AG20443 (cell line): Measurements from ENCODE around the gene RAD1.

Source experiments
- DNase-seq: peaks from one replicate; pipeline ENCODE4 v3.0.0; 2012; ENCODE audit warnings: low spot score, mixed read lengths

RAD1 gene

GRCh38 chr5:34915856-34916192 lies 520 bp upstream of the RAD1 start:
- DNase-seq: no peak

- peak; percentile 18 for DNase-seq
Observed at GRCh38 chr5:34914671-34915138, 599 bp downstream of the RAD1 start.

- DNase-seq: peak; percentile 55
Observed at GRCh38 chr5:34913072-34913471, 2.2 kb downstream of the RAD1 start.

- DNase-seq: peak; percentile 37
Observed at GRCh38 chr5:34905564-34905963, 9.7 kb downstream of the RAD1 start.

DNA sequence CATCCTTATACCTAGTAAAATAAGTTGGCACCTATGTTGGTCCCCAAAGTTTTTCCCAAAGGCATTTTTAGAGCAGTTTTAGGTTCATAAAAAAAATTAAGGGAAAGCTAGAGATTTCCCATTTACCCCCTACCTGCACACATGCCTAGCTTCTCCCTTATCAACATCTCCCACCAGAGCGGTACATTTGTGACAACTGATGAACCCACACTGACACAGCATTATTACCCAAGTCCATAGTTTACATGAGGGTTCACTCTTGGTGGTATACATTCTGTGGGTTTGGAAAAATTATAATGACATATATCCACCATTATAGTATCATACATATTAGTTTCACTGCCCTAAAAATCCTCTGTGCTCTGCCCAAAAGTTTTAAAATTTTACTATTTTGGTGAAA lies 12.0 kb downstream of the RAD1 start:
- DNase-seq: no peak

DNA sequence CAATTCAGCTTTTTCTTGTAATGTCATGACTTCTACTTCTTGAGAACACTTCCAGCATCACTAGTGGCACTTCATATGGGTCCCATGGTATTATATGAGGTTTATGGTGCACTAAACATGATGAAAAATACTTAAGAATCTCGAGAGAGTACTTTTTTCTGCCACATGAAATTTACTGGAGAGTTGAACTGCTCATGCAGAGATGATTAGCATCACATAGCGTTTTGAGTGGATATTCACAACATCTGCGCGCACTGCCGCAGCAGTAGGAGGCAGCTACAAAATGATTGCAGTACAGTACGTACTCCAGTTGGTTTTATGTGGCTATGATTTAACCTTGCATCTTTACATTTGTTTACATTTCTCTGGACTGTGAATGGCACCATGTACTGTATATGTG lies 14.7 kb downstream of the RAD1 start:
- DNase-seq: no peak

GRCh38 chr5:34899066-34899465 lies 16.2 kb downstream of the RAD1 start:
- DNase-seq: no peak

GRCh38 chr5:34898258-34898895 lies 16.9 kb downstream of the RAD1 start:
- DNase-seq: peak; percentile 72

DNA sequence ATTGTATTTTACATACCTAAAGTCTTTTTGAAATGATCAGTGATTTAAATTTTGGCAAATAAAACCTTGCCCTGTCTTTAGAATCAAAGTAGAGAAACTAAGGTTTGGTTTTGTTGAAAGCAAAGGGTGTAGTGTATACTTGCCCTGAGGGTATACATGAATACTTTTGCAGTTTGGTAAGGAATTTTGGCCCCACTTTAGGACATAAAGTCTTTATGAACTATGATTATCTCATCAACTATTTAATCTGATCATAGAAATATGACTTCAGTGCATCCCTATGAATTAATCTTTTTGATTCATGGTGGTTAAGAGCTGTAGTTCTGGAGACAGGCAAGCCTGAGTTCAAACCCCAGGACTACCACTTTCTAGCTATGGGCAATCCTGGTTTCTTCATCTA lies 17.7 kb downstream of the RAD1 start:
- DNase-seq: no peak

DNA sequence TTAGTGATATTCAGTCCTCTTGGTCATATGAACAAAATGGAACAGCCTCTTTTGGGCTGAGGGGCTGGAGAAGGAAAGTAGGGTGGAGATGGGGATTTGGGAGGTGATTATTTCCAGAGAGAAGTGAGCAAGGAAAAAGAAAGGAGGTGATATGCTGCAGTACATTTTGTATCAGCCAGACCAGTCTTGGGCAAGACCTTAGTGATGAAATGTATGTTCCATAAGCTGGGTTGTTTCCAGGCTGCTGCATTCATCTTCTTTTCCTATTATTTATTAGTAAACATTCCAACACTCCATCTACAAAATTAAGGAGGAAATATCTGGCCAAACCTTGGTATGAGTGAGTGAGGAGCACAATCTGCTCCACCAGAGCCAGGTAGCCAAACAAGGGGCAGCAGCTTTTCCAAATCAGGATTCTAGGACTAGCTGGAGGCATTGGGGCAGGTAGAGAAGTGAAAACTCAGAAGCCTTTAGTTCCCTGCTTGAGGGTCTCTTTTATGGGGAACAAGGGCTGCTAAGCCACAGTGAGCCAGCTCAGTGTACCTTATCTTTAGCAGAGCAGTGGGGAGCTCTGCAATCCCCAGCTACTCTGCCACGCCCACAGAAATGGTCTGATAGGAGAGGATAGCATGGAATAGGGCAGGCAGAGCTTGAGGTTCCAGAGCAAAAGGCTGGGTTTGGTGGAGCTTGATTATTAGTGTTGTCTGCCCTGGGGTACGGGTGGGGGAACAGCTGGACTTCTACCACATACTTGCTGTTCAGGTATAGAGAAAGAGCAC lies 19.5 kb downstream of the RAD1 start:
- DNase-seq: no peak

DNA sequence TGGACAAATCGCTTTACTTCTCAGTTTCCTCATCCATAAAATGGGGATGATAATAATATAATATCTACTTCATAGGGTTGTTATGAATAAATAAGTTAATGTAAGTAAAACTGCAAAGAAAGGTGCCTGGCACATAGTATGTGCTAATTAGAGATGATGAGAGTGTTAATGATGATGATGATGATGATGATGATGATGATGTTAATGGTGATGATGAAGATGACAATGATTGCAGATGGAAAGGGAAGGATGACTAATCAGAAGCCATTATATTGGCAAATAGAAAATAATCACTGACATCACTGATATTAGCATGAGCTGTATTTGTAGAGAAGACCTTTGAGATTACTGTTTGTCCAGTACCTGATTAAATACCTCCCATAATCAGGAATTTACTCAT lies 20.6 kb downstream of the RAD1 start:
- DNase-seq: no peak

- DNase-seq: no peak
Observed at GRCh38 chr5:34892414-34892813, 22.9 kb downstream of the RAD1 start.

DNA sequence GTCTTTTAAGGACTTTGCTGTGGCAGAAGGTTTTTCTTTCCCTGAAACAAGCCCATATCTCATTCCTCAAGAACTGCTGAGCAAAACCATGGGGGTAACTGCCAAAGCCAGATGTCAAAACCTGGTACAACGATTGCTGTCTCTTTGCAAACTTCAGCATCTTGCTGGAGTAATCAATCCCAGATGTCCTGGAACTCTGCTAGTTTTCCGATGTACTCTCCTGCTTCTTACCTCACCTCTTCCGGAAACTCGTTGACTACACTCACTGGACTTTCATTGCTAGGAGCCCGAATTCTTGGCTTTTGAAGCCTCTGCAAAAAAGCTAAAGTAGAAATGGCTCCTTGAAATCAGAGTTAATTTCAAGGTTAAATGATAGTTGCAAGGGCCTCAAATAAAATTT lies 23.3 kb downstream of the RAD1 start:
- peak; percentile 81 for DNase-seq

DNA sequence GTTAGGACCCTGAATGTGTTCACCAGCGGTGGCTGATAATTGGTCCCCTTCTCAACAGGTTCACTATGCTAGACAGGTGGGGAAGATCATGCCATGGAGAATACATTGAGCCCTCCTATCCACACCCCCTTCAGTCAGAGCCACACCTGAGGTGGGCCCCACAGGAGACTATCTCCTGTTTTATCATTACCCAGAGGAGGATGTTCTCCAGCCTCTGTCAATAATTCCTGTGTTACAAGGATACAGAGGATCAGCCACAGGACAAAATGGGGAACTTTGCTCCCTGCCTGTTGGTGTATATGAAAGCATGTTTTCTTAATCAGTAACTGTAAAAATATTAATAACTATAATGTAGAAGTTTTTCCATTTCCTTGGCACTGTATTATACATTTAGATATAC lies 25.9 kb downstream of the RAD1 start:
- DNase-seq: no peak

DNA sequence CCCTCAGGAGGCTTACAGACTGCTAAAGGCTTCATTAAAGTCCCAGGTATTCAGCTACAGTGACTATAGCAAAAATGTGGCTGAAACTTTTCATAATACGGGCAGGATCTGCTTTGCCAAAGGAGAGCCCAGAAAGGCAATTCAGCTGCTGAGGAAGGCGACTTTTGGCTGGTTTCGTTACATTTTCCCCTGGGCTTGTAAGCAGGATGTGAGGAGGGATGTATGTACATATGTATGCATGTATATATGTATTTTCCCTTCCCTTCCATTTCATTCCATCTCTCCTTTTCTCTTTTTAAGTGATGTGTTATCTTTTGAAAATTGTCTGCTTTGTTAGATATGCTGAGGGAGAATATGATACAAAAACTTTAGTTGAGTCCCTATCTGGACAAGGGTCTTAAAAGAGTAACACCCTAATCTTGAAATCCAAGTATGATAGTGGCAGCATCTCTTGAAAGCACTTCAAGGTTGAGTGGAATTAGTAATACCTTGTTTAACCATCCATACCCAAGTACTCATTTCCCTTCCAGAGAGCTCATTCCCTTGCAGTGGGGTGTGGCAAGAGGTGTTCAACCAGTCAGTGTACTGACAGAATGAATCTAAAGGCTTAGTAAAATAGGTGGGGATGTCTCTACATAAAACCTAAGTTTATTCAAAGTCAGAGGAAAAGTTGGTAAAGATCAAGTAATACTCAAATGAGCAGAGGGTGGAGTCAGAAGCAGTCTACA lies 28.7 kb downstream of the RAD1 start:
- no peak for DNase-seq

DNA sequence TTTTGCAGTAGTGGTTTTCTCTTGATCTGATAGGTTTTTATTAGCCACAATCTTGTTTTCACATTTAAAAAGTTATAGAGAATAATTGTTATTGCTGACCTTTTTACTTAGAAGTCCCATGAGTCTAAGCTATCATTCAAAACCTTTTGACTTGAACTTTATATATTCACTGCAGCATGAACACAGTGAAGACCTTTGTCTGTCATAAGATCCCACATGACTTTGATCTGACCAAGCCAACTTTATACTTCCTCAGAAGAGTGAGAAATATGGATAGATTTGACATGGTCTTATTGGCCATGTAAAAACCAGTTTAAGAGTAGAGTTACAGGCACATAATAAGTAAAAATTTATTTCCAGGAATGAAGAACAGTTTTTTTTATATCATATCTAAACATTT lies 34.1 kb downstream of the RAD1 start:
- DNase-seq: no peak

DNA sequence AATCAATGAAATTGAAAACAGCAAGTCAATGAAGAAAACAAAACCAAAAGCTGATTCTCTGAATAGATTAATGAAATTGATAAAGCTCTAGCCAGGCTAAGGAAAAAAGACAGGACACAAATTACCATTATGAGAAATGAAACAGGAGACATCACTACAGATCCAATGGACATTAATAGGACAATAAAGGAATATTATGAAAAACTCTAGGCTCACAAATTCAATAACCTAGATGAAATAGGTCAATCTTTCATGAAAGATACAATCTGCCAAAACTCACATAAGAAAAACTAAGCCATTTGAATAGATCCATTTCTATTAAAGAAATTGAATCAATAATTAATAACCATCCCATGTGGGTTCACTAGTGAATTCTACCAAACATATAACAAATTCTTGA lies 39.0 kb downstream of the RAD1 start:
- DNase-seq: no peak

GRCh38 chr5:34870382-34870781 lies 44.9 kb downstream of the RAD1 start:
- no peak for DNase-seq

DNA sequence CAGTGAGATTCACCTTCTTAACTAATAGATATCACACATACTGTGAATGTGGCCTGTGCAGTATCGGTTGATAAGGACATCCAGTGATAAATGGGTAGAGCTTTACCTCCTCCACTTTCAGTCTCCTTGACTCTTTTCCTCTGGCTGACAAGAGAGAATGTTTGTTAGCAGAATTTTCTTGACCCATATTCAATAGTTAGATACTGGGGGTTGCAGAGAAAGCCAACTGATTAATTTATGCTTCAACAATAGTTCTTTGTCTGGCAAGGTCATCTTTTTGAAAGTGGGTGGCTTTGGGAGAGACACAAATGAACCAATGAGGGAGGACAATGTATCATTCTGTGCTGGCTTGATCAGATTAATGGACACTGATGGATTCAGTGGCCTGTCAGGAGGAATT lies 46.0 kb downstream of the RAD1 start:
- DNase-seq: no peak

DNA sequence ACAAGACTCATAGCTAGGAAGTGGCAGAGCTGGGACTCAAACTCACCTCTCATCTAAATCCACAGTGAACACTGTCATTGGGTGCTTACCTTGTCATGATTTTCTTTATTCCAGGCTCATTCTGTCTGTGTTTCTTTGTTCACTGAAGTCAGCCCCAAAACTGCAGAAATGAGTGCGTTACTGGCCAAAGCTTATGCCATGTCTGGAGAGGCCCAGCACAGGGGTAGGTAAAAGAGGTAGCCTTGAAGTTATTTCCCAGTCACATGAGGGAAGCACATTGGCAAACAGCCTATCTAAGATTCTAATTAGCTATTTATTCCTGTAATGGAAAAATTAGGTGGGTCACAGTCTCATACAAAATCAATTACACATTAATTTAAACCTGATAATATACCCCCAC lies 46.5 kb downstream of the RAD1 start:
- no peak for DNase-seq

DNA sequence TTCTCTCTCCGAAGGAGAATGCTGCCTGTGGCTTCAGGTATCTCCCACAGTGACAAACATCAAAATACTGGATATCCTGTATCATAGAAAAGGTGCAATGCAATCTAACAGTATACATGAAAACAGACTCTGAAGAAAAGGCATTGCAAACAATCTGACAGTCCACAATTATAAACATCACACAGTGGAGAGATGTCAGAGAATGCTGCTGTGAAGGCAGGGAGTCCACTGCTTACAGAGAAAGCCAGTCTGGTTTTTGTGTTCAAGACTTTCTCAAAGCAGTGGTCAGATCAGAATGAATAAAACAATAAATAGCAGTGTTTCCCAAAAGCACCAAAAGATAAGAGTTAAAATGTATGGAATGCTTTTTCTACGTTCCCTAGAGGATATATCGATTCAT lies 47.6 kb downstream of the RAD1 start:
- no peak for DNase-seq

DNA sequence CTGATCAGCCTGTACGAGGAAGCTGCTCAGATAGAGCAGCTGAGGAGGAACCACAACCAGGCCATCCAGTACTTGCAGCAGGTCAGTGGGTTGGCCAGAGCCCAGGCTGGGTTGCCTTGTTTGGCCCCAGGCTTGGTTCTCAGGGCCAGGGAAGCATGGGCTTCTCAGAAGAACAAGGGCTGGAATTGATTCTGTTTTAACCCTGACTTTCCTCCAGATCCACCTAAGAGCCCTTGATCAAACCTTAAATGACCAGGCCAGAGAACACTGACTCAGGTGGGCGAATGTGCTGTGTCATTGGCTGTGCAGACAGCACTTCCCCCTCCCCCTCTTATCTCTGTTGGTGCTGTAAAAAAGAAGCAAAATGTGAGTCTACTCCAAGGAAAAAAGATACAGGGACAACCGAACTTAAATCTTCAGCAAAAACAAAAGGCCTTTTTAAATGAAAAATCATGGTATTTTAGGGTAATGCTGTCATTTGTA lies 48.3 kb downstream of the RAD1 start:
- DNase-seq: no peak

DNA sequence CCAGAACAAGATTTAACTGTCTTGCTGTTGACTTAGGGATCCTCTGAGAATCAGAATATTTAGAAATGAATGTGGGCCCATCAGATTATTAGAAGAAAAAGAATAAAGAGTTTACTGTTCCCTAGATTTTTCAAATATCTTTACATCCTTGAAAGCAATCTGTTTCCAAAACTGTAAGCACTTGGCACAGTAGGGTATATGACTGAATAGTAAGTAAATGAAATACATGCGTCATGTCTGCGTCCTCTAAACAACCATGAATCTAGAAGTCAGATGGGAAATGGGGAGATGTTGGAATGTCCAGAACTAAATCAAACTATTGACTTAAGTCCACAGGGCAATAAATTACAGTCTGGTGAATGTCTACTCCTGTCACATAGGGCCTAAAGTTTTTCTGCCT lies 50.2 kb downstream of the RAD1 start:
- DNase-seq: no peak
